ENCODE measurements around the gene PAGE2B. TPM values are rescaled to one million over a fixed set of nuclear protein-coding genes. Genes with fewer than 3 reads are reported as not detected.

PAGE2B gene
- total and polyA plus RNA-seq, 10 of the 15 experiments (the other 5 are each of a cell fraction or from before 2014, with no cell fraction given): 0.22 to 0.65 (median 0.32) TPM; not detected in 7

GRCh38 chrX:55107262-55107661, 32.4 kb downstream of the PAGE2B start (continued):
- TF ChIP-seq ZBTB11 (CRISPR knock-in tag; IDR thresholded peaks at IDR 0.05) (no peak), KLF5 (IDR thresholded peaks at IDR 0.05; ENCODE audit: partially characterized antibody) (no peak), HCFC1 (IDR thresholded peaks at IDR 0.05; ENCODE audit: low read length) (no peak), POLR2A (IDR thresholded peaks at IDR 0.05; ENCODE audit: low read depth, low read length) (no peak), ZBTB40 (IDR thresholded peaks at IDR 0.05; ENCODE audit: borderline replicate concordance) (no peak), ZBED1 (IDR thresholded peaks at IDR 0.05; ENCODE audit: borderline replicate concordance) (no peak)

- DNase-seq (ENCODE audit: low read depth, low spot score): no peak
- POLR2A ChIA-PET: no interaction called here
These were observed 33.1 kb downstream of the PAGE2B start for GRCh38 chrX:55107911-55108310.

More at GRCh38 chrX:55107911-55108310, 33.1 kb downstream of the PAGE2B start:
- H3K79me2 ChIP-seq (ENCODE audit: control insufficient read depth, insufficient read depth, low read length): no peaks in the 10 kb centered on the region
- ATAC-seq: no peak
- in situ Hi-C loops (cut with MboI): no loop called here
- no peak for FAIRE-seq
- no peak overlapping the region for H3K4me2 ChIP-seq (ENCODE audit: control insufficient read depth, insufficient read depth)
- no peaks in the 10 kb centered on the region for H4K20me1 ChIP-seq (ENCODE audit: control insufficient read depth, insufficient read depth)
- intact Hi-C loops (cut with micrococcal nuclease; ENCODE audit: unreplicated experiment): no loop called here
- no peaks in the 10 kb centered on the region for H3K27me3 ChIP-seq (replicated peaks in 1 of 2; ENCODE audit: control insufficient read depth in 2 of 2, insufficient read depth in 2 of 2, low read length in 1 of 2)
- 42% methylated on average over 2 of the region's 2 CpGs for WGBS (ENCODE audit: insufficient coverage, insufficient replicate concordance, low lambda C conversion rate, missing lambda C conversion rate)
- SMC1A ChIA-PET (ENCODE audit: uncharacterized antibody, unreplicated experiment): no interaction called here
- RAD21 ChIA-PET (ENCODE audit: unreplicated experiment): no interaction called here
- TF ChIP-seq ZNF24 (IDR thresholded peaks at IDR 0.05): no peak
- no TSS peak for BruUV-seq (replicated peaks)
- H3K9me3 ChIP-seq (replicated peaks; ENCODE audit: control insufficient read depth, insufficient read depth, low read length): no peaks in the 10 kb centered on the region
- CTCF ChIA-PET: no interaction called here
- no peak overlapping the region for H3K9ac ChIP-seq (ENCODE audit: control insufficient read depth, insufficient read depth, low read length)
- no peak overlapping the region for H2AFZ ChIP-seq (ENCODE audit: control insufficient read depth, low read depth, low read length)
- no peaks in the 10 kb centered on the region for H3K4me1 ChIP-seq (ENCODE audit: control insufficient read depth, insufficient read depth, low read length)
- H3K36me3 ChIP-seq (ENCODE audit: control insufficient read depth in 2 of 2, insufficient read depth in 2 of 2, low read length in 1 of 2): no peaks in the 10 kb centered on the region
- no peak overlapping the region for H3K27ac ChIP-seq (ENCODE audit: control insufficient read depth, insufficient read depth)
- no peak overlapping the region for H3K4me3 ChIP-seq

Measured in GM12878 (cell line).